ENCODE measurements around the gene ARHGAP15. TPM values are rescaled to one million over a fixed set of nuclear protein-coding genes. Genes with fewer than 3 reads are reported as not detected.
A peak's percentile ranks its signal among the peaks of the same experiment; 100 is the strongest.

The ARHGAP15 gene
- total RNA-seq, 1 donor from 2014 or later = 7.0 TPM

GRCh38 chr2:143453981-143454511 is 324.8 kb downstream of the ARHGAP15 start:
- DNase-seq = no peak
- Histone ChIP-seq H3K4me3 (no peak overlapping the region), H3K9me3 (replicated peaks) (peaks cover 14% of the 10 kb centered on the region), H3K36me3 (no peaks in the 10 kb centered on the region), H3K27ac (replicated peaks) (no peak overlapping the region), H3K27me3 (ENCODE audit: low read depth) (no peaks in the 10 kb centered on the region), H3K4me1 (no peaks in the 10 kb centered on the region)
- no peak for TF ChIP-seq CTCF (IDR thresholded peaks at IDR 0.05; ENCODE audit: borderline replicate concordance)
- intact Hi-C loops (cut with micrococcal nuclease) = no loop called here

GRCh38 chr2:143455317-143455716 is 326.1 kb downstream of the ARHGAP15 start:
- H3K4me1 ChIP-seq = no peaks in the 10 kb centered on the region

GRCh38 chr2:143458258-143459190 is 329.3 kb downstream of the ARHGAP15 start:
- no peaks in the 10 kb centered on the region for H3K4me1 ChIP-seq
- intact Hi-C loops (cut with micrococcal nuclease) = no loop called here
- no peaks in the 10 kb centered on the region for H3K27me3 ChIP-seq (ENCODE audit: low read depth)
- H3K9me3 ChIP-seq (replicated peaks) = peaks cover 22% of the 10 kb centered on the region
- DNase-seq = no peak
- no peak for TF ChIP-seq CTCF (IDR thresholded peaks at IDR 0.05; ENCODE audit: borderline replicate concordance)
- no peak overlapping the region for H3K27ac ChIP-seq (replicated peaks)
- no peak overlapping the region for H3K4me3 ChIP-seq
- no peaks in the 10 kb centered on the region for H3K36me3 ChIP-seq

More at GRCh38 chr2:143455317-143455716, 326.1 kb downstream of the ARHGAP15 start:
- Histone ChIP-seq H3K9me3 (replicated peaks) (peaks cover 14% of the 10 kb centered on the region), H3K27ac (replicated peaks) (no peak overlapping the region), H3K27me3 (ENCODE audit: low read depth) (no peaks in the 10 kb centered on the region), H3K36me3 (no peaks in the 10 kb centered on the region), H3K4me3 (no peak overlapping the region)
- DNase-seq = no peak
- no peak for TF ChIP-seq CTCF (IDR thresholded peaks at IDR 0.05; ENCODE audit: borderline replicate concordance)
- intact Hi-C loops (cut with micrococcal nuclease) = no loop called here

GRCh38 chr2:143460382-143460781 is 331.2 kb downstream of the ARHGAP15 start:
- no peak for TF ChIP-seq CTCF (IDR thresholded peaks at IDR 0.05; ENCODE audit: borderline replicate concordance)
- intact Hi-C loops (cut with micrococcal nuclease) = no loop called here
- no peaks in the 10 kb centered on the region for H3K36me3 ChIP-seq
- H3K27ac ChIP-seq (replicated peaks) = no peak overlapping the region
- no peaks in the 10 kb centered on the region for H3K27me3 ChIP-seq (ENCODE audit: low read depth)
- no peak for DNase-seq
- no peaks in the 10 kb centered on the region for H3K4me1 ChIP-seq
- peaks cover 22% of the 10 kb centered on the region for H3K9me3 ChIP-seq (replicated peaks)
- no peak overlapping the region for H3K4me3 ChIP-seq

GRCh38 chr2:143463719-143464118 is 334.5 kb downstream of the ARHGAP15 start:
- Histone ChIP-seq H3K27me3 (ENCODE audit: low read depth) (no peaks in the 10 kb centered on the region), H3K4me1 (no peaks in the 10 kb centered on the region), H3K36me3 (no peaks in the 10 kb centered on the region), H3K4me3 (no peak overlapping the region), H3K9me3 (replicated peaks) (peaks cover 8% of the 10 kb centered on the region), H3K27ac (replicated peaks) (peak overlapping the region; percentile 42)
- no peak for DNase-seq
- no peak for TF ChIP-seq CTCF (IDR thresholded peaks at IDR 0.05; ENCODE audit: borderline replicate concordance)
- intact Hi-C loops (cut with micrococcal nuclease) = no loop called here
